ENCODE measurements around the gene TRMT112.
A peak's percentile ranks its signal among the peaks of the same experiment; 100 is the strongest.

The TRMT112 gene

GRCh38 chr11:64317325-64317960 is at the start of gene TRMT112:
Gene TRMT112 (minus strand): TSS chr11:64317559. CDS start chr11:64317526, 33 bp downstream.
- DNase-seq (ENCODE audit: low spot score): peak; percentile 87

- no peak for DNase-seq (ENCODE audit: low spot score)
These were observed 49.4 kb upstream of the TRMT112 start for GRCh38 chr11:64366751-64367150.

GRCh38 chr11:64364911-64365310 is 47.6 kb upstream of the TRMT112 start:
- no peak for DNase-seq (ENCODE audit: low spot score)

- DNase-seq (ENCODE audit: low spot score): no peak
These were observed 47.1 kb upstream of the TRMT112 start for GRCh38 chr11:64364435-64364834.

- no peak for DNase-seq (ENCODE audit: low spot score)
These were observed 45.0 kb upstream of the TRMT112 start for GRCh38 chr11:64362339-64362738.

- no peak for DNase-seq (ENCODE audit: low spot score)
These were observed 44.3 kb upstream of the TRMT112 start for GRCh38 chr11:64361659-64362058.

- no peak for DNase-seq (ENCODE audit: low spot score)
These were observed 43.1 kb upstream of the TRMT112 start for GRCh38 chr11:64360448-64360921.

- DNase-seq (ENCODE audit: low spot score): peak; percentile 61
These were observed 42.5 kb upstream of the TRMT112 start for GRCh38 chr11:64359712-64360445.

GRCh38 chr11:64358907-64359711 is 41.8 kb upstream of the TRMT112 start, which contains the start of gene RPS6KA4:
Gene RPS6KA4 (plus strand): TSS chr11:64359162. CDS start chr11:64359236, 74 bp downstream.
- peak; percentile 95 for DNase-seq (ENCODE audit: low spot score)

- no peak for DNase-seq (ENCODE audit: low spot score)
These were observed 41.2 kb upstream of the TRMT112 start for GRCh38 chr11:64358536-64358906.

- DNase-seq (ENCODE audit: low spot score): no peak
These were observed 40.7 kb upstream of the TRMT112 start for GRCh38 chr11:64357904-64358535.

- DNase-seq (ENCODE audit: low spot score): no peak
These were observed 40.1 kb upstream of the TRMT112 start for GRCh38 chr11:64357446-64357845.

GRCh38 chr11:64356498-64357411 is 39.4 kb upstream of the TRMT112 start:
- DNase-seq (ENCODE audit: low spot score): peak; percentile 87

- peak; percentile 93 for DNase-seq (ENCODE audit: low spot score)
These were observed 38.0 kb upstream of the TRMT112 start for GRCh38 chr11:64355078-64355940.

GRCh38 chr11:64353715-64354506 is 36.6 kb upstream of the TRMT112 start:
- no peak for DNase-seq (ENCODE audit: low spot score)

GRCh38 chr11:64352995-64353714 is 35.8 kb upstream of the TRMT112 start:
- no peak for DNase-seq (ENCODE audit: low spot score)

GRCh38 chr11:64352099-64352994 is 35.0 kb upstream of the TRMT112 start:
- DNase-seq (ENCODE audit: low spot score): no peak

All from iPS-NIHi11 (cell line).